ENCODE data around the gene MCF2L2.

GRCh38 chr3:183310936-183311335 lies 117.5 kb downstream of the MCF2L2 start:
- TF ChIP-seq CTCF (IDR thresholded peaks at IDR 0.05) (no peak), POLR2A (IDR thresholded peaks at IDR 0.05) (no peak)

All from thyroid gland (tissue), 4 donors.